Esophagus squamous epithelium (tissue), 5 donors: ENCODE results near the gene SLC49A3. TPM values are rescaled to one million over a fixed set of nuclear protein-coding genes. Genes with fewer than 3 reads are reported as not detected.

ENCODE experiments used
- DNase-seq: peaks from one replicate; lab custom pipeline; 2025; lab: John Stamatoyannopoulos, UW
- H3K27ac ChIP-seq, 4 donors: fragments of 200-600 bp; sonication (generic); one replicate each; pipeline ENCODE4 v1.5.1; 2016 to 2019; ENCODE audit warnings: mild to moderate bottlenecking in 1 of 4
- H3K27me3 ChIP-seq, 4 donors: fragments of 200-600 bp; sonication (generic); 1 replicate in 3 of 4; 2 replicates in 1 of 4; pipeline versions ENCODE4 v1.5.1 to v1.6.0; 2017 to 2021; ENCODE audit warnings: antibody characterized with exemption in 1 of 4
- H3K36me3 ChIP-seq, 3 donors: fragments of 200-600 bp; sonication (generic); one replicate each; pipeline ENCODE4 v1.5.1; 2016 to 2019
- H3K4me1 ChIP-seq, 3 donors: fragments of 200-600 bp; sonication (generic); one replicate each; pipeline ENCODE4 v1.5.1; 2017 to 2019
- H3K4me3 ChIP-seq, 4 donors: fragments of 200-600 bp; sonication (generic); 1 replicate in 3 of 4; 2 replicates in 1 of 4; pipeline ENCODE4 v1.5.1; 2016 to 2019; ENCODE audit warnings: mild to moderate bottlenecking in 2 of 4, moderate library complexity in 1 of 4
- H3K9me3 ChIP-seq, 3 donors: fragments of 200-600 bp; sonication (generic); one replicate each; pipeline ENCODE4 v1.5.1; 2016 to 2019
- CTCF ChIP-seq, 6 experiments: fragments of 450-650 bp in 4 of 6; fragments of 200-600 bp in 2 of 6; sonication (generic) in 2 of 6; IDR thresholded peaks; one replicate each; pipeline ENCODE4 v1.5.1; 2016 to 2019; ENCODE audit warnings: antibody characterized with exemption in 6 of 6, mild to moderate bottlenecking in 4 of 6, moderate library complexity in 4 of 6
- POLR2A ChIP-seq, 4 donors: fragments of 450-650 bp; IDR thresholded peaks; one replicate each; pipeline ENCODE4 v1.6.1; 2017; ENCODE audit warnings: antibody characterized with exemption in 4 of 4, mild to moderate bottlenecking in 4 of 4, moderate library complexity in 3 of 4
- WGBS, 2 donors: methylation state at CpG; one replicate each; pipeline ENCODE4 v1.1.5; 2018; 5-methylcytosine and 5-hydroxymethylcytosine counted together
- intact Hi-C: fragments of 100-400 bp; cut with DNase I; formaldehyde crosslinking; loops from one replicate; pipeline ENCODE4 v1.15.0; 2022
- total RNA-seq, 4 donors: library from RNA; depleted of rRNA; stranded (reverse); fragments of >200 nt; gene quantifications; one replicate each; pipeline ENCODE4 v1.1.0, GENCODE V29; 2016
- donor health status: DM: yes; HTN: yes; CAD: no.

SLC49A3 gene
- total RNA-seq, 4 donors from 2014 or later: 2.5 to 6.5 (median 4.7) TPM

- no peak for DNase-seq
- 71 to 80% methylated on average over 3 to 5 of the region's 27 CpGs for WGBS, 2 donors
- Histone ChIP-seq H3K9me3 (no peaks in the 10 kb centered on the region), H3K27ac (no peak overlapping the region), H3K27me3 (peaks cover 0 to 41% (median 0%) of the 10 kb centered on the region in 4 donors), H3K36me3 (no peaks in the 10 kb centered on the region), H3K4me1 (peaks cover 0 to 3% (median 2%) of the 10 kb centered on the region in 3 donors), H3K4me3 (no peak overlapping the region)
- TF ChIP-seq CTCF (IDR thresholded peaks at IDR 0.05) (no peak), POLR2A (IDR thresholded peaks at IDR 0.05) (no peak)
- intact Hi-C loops: no loop called here
Observed at GRCh38 chr4:657834-658667, 30.9 kb downstream of the SLC49A3 start.

- Histone ChIP-seq H3K4me3 (no peak overlapping the region), H3K27ac (no peak overlapping the region), H3K4me1 (no peaks in the 10 kb centered on the region), H3K9me3 (no peaks in the 10 kb centered on the region), H3K36me3 (no peaks in the 10 kb centered on the region), H3K27me3 (peaks cover 0 to 44% (median 0%) of the 10 kb centered on the region in 4 donors)
- TF ChIP-seq CTCF (IDR thresholded peaks at IDR 0.05): no peak
- no peak for TF ChIP-seq POLR2A (IDR thresholded peaks at IDR 0.05)
- 97% methylated on average over 10 of the region's 23 CpGs; no CpG with 5 or more reads in 1 of the 2 donors for WGBS, 2 donors
- intact Hi-C loops: no loop called here
- no peak for DNase-seq
Observed at GRCh38 chr4:657338-657833, 31.6 kb downstream of the SLC49A3 start.

- H3K9me3 ChIP-seq: no peaks in the 10 kb centered on the region
- 65 to 73% methylated on average over 14 to 23 of the region's 58 CpGs for WGBS, 2 donors
Observed at GRCh38 chr4:656436-657337, 32.3 kb downstream of the SLC49A3 start.

GRCh38 chr4:655464-656151 is 33.3 kb downstream of the SLC49A3 start:
- no peak for DNase-seq
- Histone ChIP-seq H3K36me3 (no peaks in the 10 kb centered on the region), H3K4me1 (peaks cover 0 to 11% (median 0%) of the 10 kb centered on the region in 3 donors), H3K27me3 (peaks cover 0 to 61% (median 2%) of the 10 kb centered on the region in 4 donors), H3K4me3 (no peak overlapping the region), H3K9me3 (no peaks in the 10 kb centered on the region), H3K27ac (no peak overlapping the region)
- intact Hi-C loops: no loop called here
- TF ChIP-seq POLR2A (IDR thresholded peaks at IDR 0.05) (no peak), CTCF (IDR thresholded peaks at IDR 0.05) (no peak)
- 73% methylated on average over 18 to 19 of the region's 26 CpGs for WGBS, 2 donors

More at GRCh38 chr4:656436-657337, 32.3 kb downstream of the SLC49A3 start:
- DNase-seq: no peak
- Histone ChIP-seq H3K27me3 (peaks cover 0 to 51% (median 0%) of the 10 kb centered on the region in 4 donors), H3K4me3 (no peak overlapping the region), H3K27ac (no peak overlapping the region), H3K36me3 (no peaks in the 10 kb centered on the region), H3K4me1 (peaks cover 0 to 2% (median 0%) of the 10 kb centered on the region in 3 donors)
- intact Hi-C loops: no loop called here
- TF ChIP-seq POLR2A (IDR thresholded peaks at IDR 0.05): no peak
- TF ChIP-seq CTCF (IDR thresholded peaks at IDR 0.05): no peak
